Aorta (tissue), 5 donors: ENCODE data around the gene NTRK1. TPM values are rescaled to one million over a fixed set of nuclear protein-coding genes. Genes with fewer than 3 reads are reported as not detected.
A peak's percentile ranks its signal among the peaks of the same experiment; 100 is the strongest.

Experiments used
- ATAC-seq: fragments of 200-7000 bp; cut with Tn5 transposase; one replicate; pipeline ENCODE4 v1.9.1; 2022; ENCODE audit warnings: moderate library complexity; ENCODE audit not compliant: low FRiP score
- DNase-seq, 2 donors: peaks; one replicate each; pipeline ENCODE4 v3.0.0-alpha.2; 2020
- H3K27ac ChIP-seq, 2 donors: one replicate each; pipeline ENCODE4 v1.5.1; 2013; ENCODE audit warnings: low read length in 2 of 2, mild to moderate bottlenecking in 2 of 2, moderate library complexity in 2 of 2, control low read depth in 1 of 2, inconsistent platforms in 1 of 2, low read depth in 1 of 2
- H3K27me3 ChIP-seq, 2 donors: one replicate each; pipeline ENCODE4 v1.6.1; 2013; ENCODE audit warnings: control low read depth in 1 of 2, low read length in 1 of 2, mild to moderate bottlenecking in 1 of 2, moderate library complexity in 1 of 2; ENCODE audit not compliant: insufficient read depth in 2 of 2, control insufficient read depth in 1 of 2
- H3K36me3 ChIP-seq, 2 donors: one replicate each; pipeline ENCODE4 v1.6.1; 2013; ENCODE audit warnings: control low read depth in 1 of 2, low read length in 1 of 2, mild to moderate bottlenecking in 1 of 2; ENCODE audit not compliant: insufficient read depth in 2 of 2, control insufficient read depth in 1 of 2
- H3K4me1 ChIP-seq, 2 donors: one replicate each; pipeline ENCODE4 v1.6.1; 2013; ENCODE audit warnings: low read length in 2 of 2, control low read depth in 1 of 2, mild to moderate bottlenecking in 1 of 2, moderate library complexity in 1 of 2; ENCODE audit not compliant: insufficient read depth in 2 of 2, control insufficient read depth in 1 of 2
- H3K4me3 ChIP-seq, 2 donors: one replicate each; pipeline ENCODE4 v1.5.1; 2013; ENCODE audit warnings: low read length in 2 of 2, control low read depth in 1 of 2, mild to moderate bottlenecking in 1 of 2
- H3K9me3 ChIP-seq: one replicate; pipeline ENCODE4 v1.6.1; 2013; ENCODE audit warnings: mild to moderate bottlenecking, low read length; ENCODE audit not compliant: control insufficient read depth
- WGBS, 2 donors: extraction: QIAGEN DNeasy Blood & Tissue Kit; methylation state at CpG; one replicate each; pipeline ENCODE4 v1.1.7; 2013; 5-methylcytosine and 5-hydroxymethylcytosine counted together
- intact Hi-C, 2 donors: fragments of 100-400 bp; cut with DNase I; formaldehyde crosslinking; loops; one replicate each; pipeline versions ENCODE4 v1.14.2 to v1.15.0; 2022
- polyA plus RNA-seq, 2 donors: library from polyadenylated mRNA; stranded (reverse); fragments of 200-250 nt; gene quantifications; one replicate each; pipeline ENCODE4 v1.2.3, GENCODE V29; 2013
- total RNA-seq, 2 donors: library from RNA; stranded (reverse); fragmentation: NEBNext Ultra II Directional; extraction: Animal tissue kit (Norgen Biotek cat#: 25700); gene quantifications; one replicate each; pipeline ENCODE4 v1.2.1, GENCODE V29; 2021
- donor health status: healthy with polysubstance abuse.
- donor health status: Bipolar disorder and iron deficiency.
- donor health status: DM: no; HTN: no; CAD: no.
- donor health status: DM: no; HTN: no; CAD: no.
- donor health status: DM: yes; HTN: yes; CAD: no.

NTRK1 gene
- total and polyA plus RNA-seq, 4 donors, result 0.50 to 3.5 (median 0.88) TPM

GRCh38 chr1:156894711-156895454 lies 34.2 kb downstream of the NTRK1 start:
- Histone ChIP-seq H3K27me3 (no peaks in the 10 kb centered on the region), H3K9me3 (no peaks in the 10 kb centered on the region), H3K36me3 (no peaks in the 10 kb centered on the region), H3K4me3 (no peak overlapping the region), H3K4me1 (no peaks in the 10 kb centered on the region), H3K27ac (peak overlapping the region in 1 of 2 donors; percentile 23)
- ATAC-seq, result peak; percentile 59
- WGBS, 2 donors, result 47 to 59% methylated on average over 12 of the region's 12 CpGs
- DNase-seq, result no peak
- intact Hi-C loops, result loop anchor here in 1 of 2 donors (5.0 to 10.0 kb wide), 4 partner anchors 32 to 208 kb away; partner anchors contain the start of genes ISG20L2 and METTL25B

DNA sequence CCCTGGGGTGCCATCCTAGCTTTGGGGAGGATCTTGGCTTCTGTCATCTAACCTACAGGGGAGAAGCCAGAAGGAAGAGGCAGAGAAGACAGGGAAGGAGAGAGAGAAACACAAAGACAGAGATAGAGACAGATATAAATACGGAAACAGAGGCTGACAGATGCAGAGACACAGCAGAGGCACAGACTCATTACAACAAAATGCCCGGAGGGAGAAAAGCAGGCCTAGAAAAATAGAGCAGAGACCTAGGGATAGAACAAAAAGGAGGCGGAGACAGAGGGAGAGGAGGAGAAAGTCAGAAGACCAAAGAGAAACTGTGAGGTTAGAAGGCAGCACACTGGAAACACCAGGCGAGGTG lies 34.8 kb downstream of the NTRK1 start:
- Histone ChIP-seq H3K36me3 (no peaks in the 10 kb centered on the region), H3K27ac (peak overlapping the region in 1 of 2 donors; percentile 23), H3K4me3 (no peak overlapping the region), H3K4me1 (no peaks in the 10 kb centered on the region), H3K9me3 (no peaks in the 10 kb centered on the region), H3K27me3 (no peaks in the 10 kb centered on the region)
- DNase-seq, result no peak
- no peak for ATAC-seq
- intact Hi-C loops, result loop anchor here in 1 of 2 donors (10.0 kb wide), 1 partner anchor 179 kb away; no protein-coding TSS in a partner anchor
- WGBS, 2 donors, result 70 to 74% methylated on average over 4 of the region's 4 CpGs

DNA sequence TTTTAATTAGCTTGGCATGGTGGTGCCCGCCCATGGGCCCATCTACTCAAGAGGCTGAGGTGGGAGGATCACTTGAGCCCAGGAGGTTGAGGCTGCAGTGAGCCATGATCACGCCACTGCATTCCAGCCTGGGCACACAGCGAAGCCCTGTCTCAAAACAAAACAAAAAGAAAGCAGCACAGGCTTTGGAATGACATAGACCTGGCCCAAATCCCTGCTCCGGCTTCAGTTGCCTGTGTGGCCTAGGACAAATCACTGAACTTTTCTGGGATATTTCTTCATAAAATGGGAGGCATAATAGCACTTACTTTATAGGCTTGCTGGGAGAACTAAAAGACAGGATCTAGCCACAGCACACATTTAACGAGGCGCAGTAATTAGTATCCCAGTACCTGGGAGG lies 35.3 kb downstream of the NTRK1 start:
- 55 to 67% methylated on average over 6 of the region's 6 CpGs for WGBS, 2 donors
- H3K27ac ChIP-seq, result no peak overlapping the region
- DNase-seq, result no peak
- intact Hi-C loops, result loop anchor here in 1 of 2 donors (10.0 kb wide), 1 partner anchor 179 kb away; no protein-coding TSS in a partner anchor
- H3K4me1 ChIP-seq, result no peaks in the 10 kb centered on the region
- no peaks in the 10 kb centered on the region for H3K9me3 ChIP-seq
- no peak overlapping the region for H3K4me3 ChIP-seq
- no peaks in the 10 kb centered on the region for H3K36me3 ChIP-seq
- no peak for ATAC-seq
- no peaks in the 10 kb centered on the region for H3K27me3 ChIP-seq

- H3K9me3 ChIP-seq, result no peaks in the 10 kb centered on the region
- intact Hi-C loops, result loop anchor here in 1 of 2 donors (10.0 kb wide), 1 partner anchor 178 kb away; no protein-coding TSS in a partner anchor
- H3K36me3 ChIP-seq, result no peaks in the 10 kb centered on the region
- no peak overlapping the region for H3K4me3 ChIP-seq
- WGBS, 2 donors, result 76 to 87% methylated on average over 16 of the region's 16 CpGs
- no peaks in the 10 kb centered on the region for H3K4me1 ChIP-seq
- H3K27ac ChIP-seq, result peak overlapping the region in 1 of 2 donors; percentile 16
- no peaks in the 10 kb centered on the region for H3K27me3 ChIP-seq
- ATAC-seq (no peak), DNase-seq (peak in 1 of 2 donors; percentile 68)
These were observed 35.9 kb downstream of the NTRK1 start for GRCh38 chr1:156896490-156897033.

DNA sequence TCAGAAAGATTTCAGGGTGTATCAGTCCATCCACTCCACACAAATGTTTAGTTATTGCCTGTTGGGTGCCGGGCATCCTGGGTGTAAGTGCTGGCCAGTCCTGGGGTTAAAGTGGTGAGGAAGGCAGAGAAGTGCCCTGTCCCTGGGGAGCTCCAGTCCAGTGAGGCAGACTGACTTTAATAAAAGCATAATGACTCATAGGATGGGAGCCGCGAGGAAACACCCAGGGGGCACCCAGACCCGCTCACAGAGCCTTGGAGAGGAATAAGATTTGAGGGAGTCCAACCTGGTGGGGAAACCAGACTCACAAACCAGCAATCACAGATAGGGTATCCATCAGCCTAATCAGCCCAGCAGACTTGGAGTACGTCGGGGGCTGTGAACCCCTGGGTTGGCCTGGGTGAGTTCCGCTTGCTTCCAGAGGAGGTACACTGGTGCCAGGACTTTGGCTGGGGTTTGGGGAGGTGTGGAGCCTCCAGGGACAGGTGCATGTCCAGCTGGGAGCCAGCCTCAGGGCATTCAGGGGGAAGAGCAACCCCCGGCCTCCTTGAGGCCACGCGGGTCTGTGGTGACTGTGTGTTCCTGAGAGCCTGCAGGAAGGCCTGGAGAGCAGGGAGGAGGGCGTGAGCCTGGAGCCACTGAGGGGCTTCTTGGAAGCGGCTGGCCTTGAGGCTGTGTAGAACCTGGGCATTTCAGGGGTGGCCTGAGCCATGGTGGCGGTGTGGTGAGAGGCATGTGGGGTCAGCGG lies 36.6 kb downstream of the NTRK1 start:
- intact Hi-C loops, result loop anchor here in 1 of 2 donors (10.0 kb wide), 1 partner anchor 178 kb away; no protein-coding TSS in a partner anchor
- no peaks in the 10 kb centered on the region for H3K27me3 ChIP-seq

DNA sequence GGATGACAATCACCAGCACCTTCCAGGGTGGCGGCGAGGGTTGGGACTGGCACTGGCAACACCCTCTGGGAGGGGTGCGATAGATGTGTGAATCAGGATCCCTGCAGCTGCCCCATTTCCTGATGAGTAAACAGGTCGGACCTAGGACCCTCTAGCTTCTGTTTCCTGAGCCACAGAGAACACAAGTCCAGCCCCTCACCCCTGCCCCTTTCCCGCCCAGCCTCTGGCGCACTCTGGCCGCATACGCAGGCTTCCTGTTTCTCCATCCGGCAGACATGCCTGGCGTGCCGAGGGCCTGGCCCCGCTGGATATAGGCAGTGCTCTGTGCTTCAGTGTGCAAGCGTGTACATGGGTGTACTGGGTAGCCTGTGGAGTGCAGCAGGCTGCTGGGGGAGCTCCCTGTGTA lies 37.5 kb downstream of the NTRK1 start:
- WGBS, 2 donors, result 32 to 53% methylated on average over 8 to 13 of the region's 13 CpGs
- H3K27me3 ChIP-seq, result no peaks in the 10 kb centered on the region
- DNase-seq (peak in 1 of 2 donors; percentile 75), ATAC-seq (peak; percentile 4)
- no peaks in the 10 kb centered on the region for H3K36me3 ChIP-seq
- H3K4me1 ChIP-seq, result no peaks in the 10 kb centered on the region
- H3K9me3 ChIP-seq, result no peaks in the 10 kb centered on the region
- intact Hi-C loops, result loop anchor here in 1 of 2 donors (10.0 kb wide), 1 partner anchor 177 kb away; no protein-coding TSS in a partner anchor
- no peak overlapping the region for H3K4me3 ChIP-seq
- no peak overlapping the region for H3K27ac ChIP-seq

More for the DNA sequence above, 36.6 kb downstream of the NTRK1 start:
- no peaks in the 10 kb centered on the region for H3K4me1 ChIP-seq
- no peaks in the 10 kb centered on the region for H3K36me3 ChIP-seq
- 62 to 75% methylated on average over 14 of the region's 14 CpGs for WGBS, 2 donors
- H3K27ac ChIP-seq, result no peak overlapping the region
- H3K9me3 ChIP-seq, result no peaks in the 10 kb centered on the region
- DNase-seq (no peak), ATAC-seq (no peak)
- no peak overlapping the region for H3K4me3 ChIP-seq

DNA sequence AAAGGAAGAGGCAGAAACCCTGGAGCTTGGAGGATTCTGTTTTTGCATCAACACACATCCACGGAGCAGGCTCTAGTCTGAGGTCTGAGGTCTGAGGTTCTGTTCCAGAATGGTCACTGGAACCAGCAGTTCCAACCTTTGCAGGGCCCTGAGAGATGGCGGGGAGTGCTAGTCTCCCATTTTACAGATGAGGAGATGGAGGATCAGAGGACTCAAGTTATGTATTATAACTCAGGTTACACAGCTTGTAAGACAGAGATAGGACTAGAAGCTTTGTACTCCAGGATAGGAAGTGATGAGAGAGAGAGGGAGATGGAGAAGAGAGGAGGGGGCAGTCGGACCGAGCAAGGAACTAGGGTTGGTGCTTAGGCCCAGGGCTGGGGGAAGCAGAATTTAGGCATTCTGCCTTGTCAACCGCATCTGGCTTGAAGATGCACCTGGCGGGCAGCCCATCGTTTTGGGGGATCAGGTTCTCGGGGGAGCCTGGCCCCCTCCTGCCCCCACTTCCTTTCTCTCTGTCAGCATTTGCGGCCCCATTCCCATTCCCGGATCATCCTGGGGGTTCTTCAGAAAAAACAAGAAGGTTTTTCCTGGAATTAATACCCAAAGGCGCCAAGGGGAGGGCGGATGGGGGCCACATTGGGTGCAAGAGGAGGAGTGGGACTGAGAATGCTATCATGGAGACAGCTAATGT lies 38.5 kb downstream of the NTRK1 start:
- no peaks in the 10 kb centered on the region for H3K4me1 ChIP-seq
- intact Hi-C loops, result loop anchor here in 1 of 2 donors (10.0 kb wide), 1 partner anchor 176 kb away; no protein-coding TSS in a partner anchor
- WGBS, 2 donors, result 82 to 90% methylated on average over 12 of the region's 12 CpGs
- no peaks in the 10 kb centered on the region for H3K9me3 ChIP-seq
- ATAC-seq, result no peak
- H3K36me3 ChIP-seq, result no peaks in the 10 kb centered on the region
- no peak for DNase-seq
- no peaks in the 10 kb centered on the region for H3K27me3 ChIP-seq
- no peak overlapping the region for H3K27ac ChIP-seq
- H3K4me3 ChIP-seq, result no peak overlapping the region
